Kidney glomerular epithelial cell (primary cell): ENCODE data around the gene PARVG.

Experiments
- DNase-seq: peaks from one replicate; lab custom pipeline; 2025; lab: John Stamatoyannopoulos, UW

The PARVG gene

GRCh38 chr22:44244265-44244822 is 63.6 kb downstream of the PARVG start:
- DNase-seq: no peak

- DNase-seq: no peak
Observed at GRCh38 chr22:44245438-44245837, 64.7 kb downstream of the PARVG start.

- no peak for DNase-seq
Observed at GRCh38 chr22:44245867-44246266, 65.1 kb downstream of the PARVG start.

- DNase-seq: no peak
Observed at GRCh38 chr22:44246615-44247326, 66.0 kb downstream of the PARVG start.

- DNase-seq: no peak
Observed at GRCh38 chr22:44247346-44247745, 66.6 kb downstream of the PARVG start.

- DNase-seq: no peak
Observed at GRCh38 chr22:44247923-44248892, 67.5 kb downstream of the PARVG start.

DNA sequence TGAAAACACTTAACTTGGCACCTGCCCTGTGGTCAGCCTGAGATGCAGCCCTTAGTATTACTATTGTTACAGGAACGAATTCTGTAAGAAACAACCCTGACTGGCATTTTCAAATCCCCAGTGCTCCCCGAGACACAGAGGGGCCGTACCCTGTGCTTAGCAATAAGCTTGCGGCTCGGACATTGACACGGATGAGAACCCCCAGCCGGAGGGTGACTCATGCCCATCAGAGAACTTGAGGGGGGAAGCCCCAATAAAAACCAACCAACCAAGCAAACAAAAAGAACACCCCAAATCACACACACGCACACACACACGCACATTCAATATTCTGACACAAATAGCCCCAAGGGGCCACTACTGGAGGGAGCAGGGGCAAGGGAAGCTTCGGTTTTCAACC is 68.2 kb downstream of the PARVG start:
- DNase-seq: no peak

DNA sequence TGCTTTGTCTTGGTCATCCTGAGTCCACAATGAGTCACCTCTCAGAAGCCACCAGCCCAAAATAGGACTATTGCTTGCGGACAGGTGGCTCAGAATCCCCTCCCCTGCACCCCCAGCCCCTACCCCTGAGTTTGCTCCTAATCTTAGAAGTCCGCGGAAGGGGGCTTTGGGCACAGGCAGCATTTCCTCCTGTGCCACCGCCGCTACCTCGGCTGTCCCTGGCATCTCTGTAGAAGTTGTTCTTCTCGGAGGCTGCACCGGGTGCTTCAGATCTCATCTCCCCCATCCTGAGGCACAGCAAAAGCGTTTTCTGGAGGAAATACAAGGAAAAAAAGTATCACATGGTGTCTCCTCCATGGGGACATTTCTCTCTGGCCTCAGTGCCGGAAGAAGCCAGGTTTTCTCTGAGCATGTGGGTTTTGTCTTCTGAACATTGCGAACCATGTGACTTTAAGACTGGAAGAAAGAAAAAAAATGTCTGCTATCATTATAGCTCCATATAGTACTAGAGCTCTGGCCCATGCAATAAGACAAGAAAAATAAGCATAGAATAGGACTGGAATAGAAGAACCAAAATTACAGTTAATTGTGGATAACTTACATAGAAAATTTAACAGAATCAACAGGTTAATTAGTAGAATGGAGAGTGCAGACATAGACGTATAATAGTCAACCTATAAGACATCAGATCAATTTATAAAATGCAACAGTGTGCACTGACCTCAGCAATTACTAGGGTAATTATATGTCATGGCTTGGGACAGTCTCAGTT is 68.8 kb downstream of the PARVG start:
- DNase-seq: no peak

DNA sequence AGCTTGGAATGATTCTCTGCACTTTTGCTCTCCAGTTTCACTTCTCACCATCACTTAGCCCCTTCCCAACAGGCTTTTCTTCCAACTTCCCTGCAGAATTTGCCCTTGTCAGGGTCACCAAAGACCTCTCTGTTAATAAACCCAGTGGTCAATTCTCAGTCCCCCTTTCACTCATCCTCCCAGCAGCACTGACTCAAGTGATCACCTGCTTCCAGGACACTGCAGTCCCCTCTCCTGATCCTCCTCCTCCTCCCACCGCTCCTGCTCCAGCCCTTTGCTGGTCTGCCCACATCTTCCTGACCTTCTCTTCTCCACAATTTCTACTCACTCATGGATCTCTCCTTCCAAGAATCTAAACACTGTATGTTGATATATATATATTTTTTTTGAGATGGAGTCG is 74.1 kb downstream of the PARVG start:
- DNase-seq: no peak

GRCh38 chr22:44256085-44256484 is 75.4 kb downstream of the PARVG start:
- DNase-seq: no peak

- DNase-seq: no peak
Observed at GRCh38 chr22:44256556-44257485, 76.1 kb downstream of the PARVG start.
